Gastroesophageal sphincter (tissue), 4 donors: ENCODE results near the gene DENND1C. TPM values are rescaled to one million over a fixed set of nuclear protein-coding genes. Genes with fewer than 3 reads are reported as not detected.
A peak's percentile ranks its signal among the peaks of the same experiment; 100 is the strongest.

Experiments used
- ATAC-seq: fragments of 150-250 bp; one replicate; pipeline ENCODE4 v1.9.1; 2016; ENCODE audit warnings: mild to moderate bottlenecking, moderate library complexity
- H3K27ac ChIP-seq, 4 donors: fragments of 200-600 bp; sonication (generic) in 3 of 4; 1 replicate in 3 of 4; 2 replicates in 1 of 4; pipeline ENCODE4 v1.5.1; 2016 to 2019
- H3K27me3 ChIP-seq: fragments of 200-600 bp; sonication (generic); one replicate; pipeline ENCODE4 v1.5.1; 2019
- H3K36me3 ChIP-seq, 2 donors: fragments of 200-600 bp; sonication (generic); one replicate each; pipeline ENCODE4 v1.5.1; 2019; ENCODE audit warnings: control low read depth in 1 of 2
- H3K4me1 ChIP-seq, 3 donors: fragments of 200-600 bp; sonication (generic); 1 replicate in 2 of 3; 2 replicates in 1 of 3; pipeline ENCODE4 v1.5.1; 2016 to 2019; ENCODE audit warnings: control low read depth in 2 of 3
- H3K4me3 ChIP-seq, 2 donors: fragments of 200-600 bp; sonication (generic); one replicate each; pipeline ENCODE4 v1.5.1; 2019; ENCODE audit warnings: mild to moderate bottlenecking in 1 of 2, moderate library complexity in 1 of 2
- H3K9me3 ChIP-seq, 3 donors: fragments of 200-600 bp; sonication (generic); one replicate each; pipeline ENCODE4 v1.5.1; 2017 to 2019; ENCODE audit warnings: control low read depth in 2 of 3
- CTCF ChIP-seq, 4 experiments: fragments of 200-600 bp in 2 of 4; fragments of 450-650 bp in 2 of 4; sonication (generic) in 1 of 4; IDR thresholded peaks; one replicate each; pipeline ENCODE4 v1.5.1; 2017 to 2019; ENCODE audit warnings: antibody characterized with exemption in 4 of 4, mild to moderate bottlenecking in 2 of 4, moderate library complexity in 2 of 4
- EP300 ChIP-seq: sonication (generic); formaldehyde crosslinking; IDR thresholded peaks from one replicate; pipeline ENCODE4 v1.6.1; 2017; ENCODE audit warnings: antibody characterized with exemption, mild to moderate bottlenecking
- POLR2A ChIP-seq, 2 donors: fragments of 450-650 bp; IDR thresholded peaks; one replicate each; pipeline ENCODE4 v1.6.1; 2017; ENCODE audit warnings: antibody characterized with exemption in 2 of 2, mild to moderate bottlenecking in 2 of 2, moderate library complexity in 1 of 2
- POLR2AphosphoS5 ChIP-seq: sonication (generic); formaldehyde crosslinking; IDR thresholded peaks from one replicate; pipeline ENCODE4 v1.6.1; 2017; ENCODE audit warnings: antibody characterized with exemption
- WGBS, 2 donors: methylation state at CpG; one replicate each; pipeline ENCODE4 v1.1.5; 2018; ENCODE audit warnings: low coverage in 1 of 2; 5-methylcytosine and 5-hydroxymethylcytosine counted together
- total RNA-seq, 4 donors: library from RNA; depleted of rRNA; stranded (reverse); fragments of >200 nt; gene quantifications; one replicate each; pipeline ENCODE4 v1.1.0, GENCODE V29; 2016

DENND1C gene
- total RNA-seq, 4 donors from 2014 or later: 0.57 to 6.1 (median 1.5) TPM

GRCh38 chr19:6519289-6519688, 37.7 kb upstream of the DENND1C start:
- Histone ChIP-seq H3K27me3 (peaks cover 20% of the 10 kb centered on the region), H3K9me3 (no peaks in the 10 kb centered on the region), H3K4me1 (peaks cover 0 to 19% (median 0%) of the 10 kb centered on the region in 3 donors), H3K36me3 (no peaks in the 10 kb centered on the region), H3K4me3 (no peak overlapping the region), H3K27ac (no peak overlapping the region)
- WGBS, 2 donors: 21 to 33% methylated on average over 2 of the region's 2 CpGs
- no peak for ATAC-seq
- no peak for TF ChIP-seq CTCF (IDR thresholded peaks at IDR 0.05)
- TF ChIP-seq POLR2A (IDR thresholded peaks at IDR 0.05): no peak
- TF ChIP-seq POLR2AphosphoS5: no peak
- no peak for TF ChIP-seq EP300

- ATAC-seq: no peak
- Histone ChIP-seq H3K4me3 (no peak overlapping the region), H3K36me3 (no peaks in the 10 kb centered on the region), H3K9me3 (no peaks in the 10 kb centered on the region), H3K27ac (no peak overlapping the region), H3K4me1 (peaks cover 0 to 19% (median 0%) of the 10 kb centered on the region in 3 donors), H3K27me3 (peaks cover 20% of the 10 kb centered on the region)
- WGBS, 2 donors: 52 to 53% methylated on average over 8 to 13 of the region's 14 CpGs
- no peak for TF ChIP-seq EP300
- no peak for TF ChIP-seq POLR2AphosphoS5
- no peak for TF ChIP-seq CTCF (IDR thresholded peaks at IDR 0.05)
- no peak for TF ChIP-seq POLR2A (IDR thresholded peaks at IDR 0.05)
Observed at GRCh38 chr19:6518145-6518911, 36.7 kb upstream of the DENND1C start.

- Histone ChIP-seq H3K27me3 (peaks cover 12% of the 10 kb centered on the region), H3K27ac (peak overlapping the region in 3 of 4 donors; percentile 64 to 87 (median 79)), H3K4me1 (peaks cover 0 to 19% (median 0%) of the 10 kb centered on the region in 3 donors), H3K4me3 (peak overlapping the region; percentile 48 to 65), H3K9me3 (no peaks in the 10 kb centered on the region), H3K36me3 (no peaks in the 10 kb centered on the region)
- TF ChIP-seq CTCF (IDR thresholded peaks at IDR 0.05) (peak in 3 of 4 experiments; percentile 92 to 99 (median 93)), POLR2AphosphoS5 (no peak), EP300 (no peak), POLR2A (IDR thresholded peaks at IDR 0.05) (no peak)
- peak; percentile 87 for ATAC-seq
- 10% methylated on average over 2 of the region's 38 CpGs; no CpG with 5 or more reads in 1 of the 2 donors for WGBS, 2 donors
Observed at GRCh38 chr19:6516659-6517291, 35.2 kb upstream of the DENND1C start.

GRCh38 chr19:6516018-6516658, 34.6 kb upstream of the DENND1C start:
- 0% methylated on average over 11 to 20 of the region's 26 CpGs for WGBS, 2 donors
- Histone ChIP-seq H3K36me3 (no peaks in the 10 kb centered on the region), H3K4me1 (peaks cover 0 to 19% (median 0%) of the 10 kb centered on the region in 3 donors), H3K27me3 (peaks cover 12% of the 10 kb centered on the region), H3K4me3 (peak overlapping the region; percentile 48 to 65), H3K9me3 (no peaks in the 10 kb centered on the region), H3K27ac (peak overlapping the region in 3 of 4 donors; percentile 64 to 87 (median 79))
- TF ChIP-seq POLR2AphosphoS5: no peak
- TF ChIP-seq CTCF (IDR thresholded peaks at IDR 0.05): no peak
- TF ChIP-seq POLR2A (IDR thresholded peaks at IDR 0.05): no peak
- no peak for TF ChIP-seq EP300
- ATAC-seq: peak; percentile 87
